ENCODE results near the gene SSTR3.
"Not testable (repeated sequence)": the region's sequence is repeated elsewhere in the genome, so short reads cannot be mapped to it uniquely, and the experiment has no call there.

Gene SSTR3

DNA sequence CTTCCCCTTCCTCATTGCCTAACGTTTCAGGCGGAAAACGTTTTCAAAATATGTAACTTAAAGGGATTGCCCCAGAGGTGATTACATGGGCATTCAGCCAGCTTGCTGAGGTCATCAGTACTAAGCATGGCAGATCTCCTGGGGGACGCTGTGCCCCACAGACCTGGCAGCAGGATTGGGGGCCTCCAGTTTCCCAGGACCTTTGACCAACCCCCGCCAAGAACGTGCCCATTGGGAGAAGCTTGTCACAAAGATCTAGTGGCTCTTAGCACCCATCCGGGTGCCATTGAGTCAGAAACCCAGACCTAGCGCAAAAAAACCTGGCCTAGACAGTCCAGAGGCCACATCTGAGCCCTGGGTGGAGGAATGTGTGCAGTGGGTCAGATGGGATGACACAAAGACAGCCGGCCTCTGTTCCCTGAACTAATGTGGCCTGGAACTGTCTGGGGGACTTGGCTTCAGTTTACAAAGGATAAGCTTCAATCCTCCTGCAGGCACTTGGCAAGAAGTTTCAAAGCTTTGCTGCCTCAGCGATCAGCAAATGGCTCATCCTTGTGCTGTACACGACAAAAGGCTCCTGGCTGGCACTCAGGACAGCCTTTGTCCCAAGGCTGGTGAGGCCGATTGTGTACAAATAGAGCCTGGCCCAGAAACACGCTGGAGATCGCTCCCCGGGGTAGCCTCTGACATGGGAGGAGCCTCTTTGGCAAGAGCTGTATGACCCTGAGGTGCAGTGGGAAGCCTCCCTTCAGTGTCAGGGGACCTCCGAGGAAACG, 33.7 kb downstream of the SSTR3 start:
- no peak for DNase-seq

DNA sequence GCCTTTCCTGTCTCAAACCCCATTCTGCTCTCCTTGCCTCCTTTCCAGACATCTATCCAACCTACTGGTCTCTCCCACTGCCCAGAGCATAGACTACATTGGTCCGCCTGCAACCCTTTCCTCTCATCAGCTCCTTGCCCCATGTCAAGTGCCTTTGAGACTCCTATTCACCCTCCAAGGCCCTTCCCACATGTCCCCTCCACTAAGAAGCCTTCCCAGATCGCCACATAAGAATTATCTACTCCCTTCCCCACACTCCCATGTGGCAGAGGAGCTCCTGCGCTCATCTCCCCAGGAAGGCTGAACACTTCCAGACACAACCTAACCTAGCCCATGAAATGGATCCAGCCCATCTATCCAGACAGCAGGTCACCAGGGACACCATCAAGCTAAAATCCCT, 34.5 kb downstream of the SSTR3 start:
- no peak for DNase-seq

DNA sequence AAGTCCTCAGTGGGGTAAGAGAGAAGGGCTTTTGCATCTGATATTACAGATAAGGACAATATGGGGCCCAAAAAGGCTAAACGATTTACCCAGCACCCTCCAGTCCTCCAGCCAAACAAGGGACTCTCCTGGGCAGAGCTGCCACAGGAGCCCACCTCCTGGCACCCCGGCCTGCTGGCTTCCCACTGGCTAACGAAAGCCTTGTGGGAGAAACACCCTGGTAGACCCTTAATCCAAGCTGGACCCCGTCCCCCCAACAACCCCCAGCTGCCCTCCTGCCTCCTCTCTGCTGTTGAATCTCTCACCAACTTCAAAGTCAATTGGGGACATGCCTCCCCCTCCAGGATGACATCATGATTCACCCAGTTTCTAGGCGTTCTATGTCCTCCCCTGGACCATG, 35.1 kb downstream of the SSTR3 start:
- no peak for DNase-seq

DNA sequence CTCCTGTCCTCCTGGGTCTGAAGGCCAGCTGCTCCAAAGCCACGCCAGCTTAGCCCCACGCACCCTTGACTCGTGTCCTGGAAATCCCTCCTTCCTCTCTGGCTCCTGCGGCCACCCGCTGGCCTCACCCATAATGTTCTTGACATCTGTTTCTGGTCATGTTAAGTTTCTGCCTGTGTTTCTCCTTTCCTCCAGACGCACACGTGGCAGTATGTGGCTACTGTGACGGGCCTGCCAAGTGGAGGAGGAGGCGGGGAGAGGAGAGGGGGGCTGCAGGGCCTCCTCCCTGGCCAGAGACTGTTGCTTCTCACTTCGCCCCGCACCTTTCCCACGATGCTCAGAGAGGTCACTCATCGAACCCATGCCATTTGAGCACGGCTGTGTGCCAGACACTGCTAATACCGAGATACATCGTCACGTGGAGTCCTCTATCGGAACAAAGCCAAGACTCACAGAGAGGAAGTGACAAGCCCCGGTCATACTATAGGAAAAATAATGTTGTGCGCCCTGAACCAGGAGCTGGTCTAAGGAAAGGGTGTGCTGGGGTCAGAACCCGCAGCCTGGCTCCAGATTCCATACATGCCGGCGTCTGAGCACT, 35.7 kb downstream of the SSTR3 start:
- peak; percentile 72 for DNase-seq

DNA sequence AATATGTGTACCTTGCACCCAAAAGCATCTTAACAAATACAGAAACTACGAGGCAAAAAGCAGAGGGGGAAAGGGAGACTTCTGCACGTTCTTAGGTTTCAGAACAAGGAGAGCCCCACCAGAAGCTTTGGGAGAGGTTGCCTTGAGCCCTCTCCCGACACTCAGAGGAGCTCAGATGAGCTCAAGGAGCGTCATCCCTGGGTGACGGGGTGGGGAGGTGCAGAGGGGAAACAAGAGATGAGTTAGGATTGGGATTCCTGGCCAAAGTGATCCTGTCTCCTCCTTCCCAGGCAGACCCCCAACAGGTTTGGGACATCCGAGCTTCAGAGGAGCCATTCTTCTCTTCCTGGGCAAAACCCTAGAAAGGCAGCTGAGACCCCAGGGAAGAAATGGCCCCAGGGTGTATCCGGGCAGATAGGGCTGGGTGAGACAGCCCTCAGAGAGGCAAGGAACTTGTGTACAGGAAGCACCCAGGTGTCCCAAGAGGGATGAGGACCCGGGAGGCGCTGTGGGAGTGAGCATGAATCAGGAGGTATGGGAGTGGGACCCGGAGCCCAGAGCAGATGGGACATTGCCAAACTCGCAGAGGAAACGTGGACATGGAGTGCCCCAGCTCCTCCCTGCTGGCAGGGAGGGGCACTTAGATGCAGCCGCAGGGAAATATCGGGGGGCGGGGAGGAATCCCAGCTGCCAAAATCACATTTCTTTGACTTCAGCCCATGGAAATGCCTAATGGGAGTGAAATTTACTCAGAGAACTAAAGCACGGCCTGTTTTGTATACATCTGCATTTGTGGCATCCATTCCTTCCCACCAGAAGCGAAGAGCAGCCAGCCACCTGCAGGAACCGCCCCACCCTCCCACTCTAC, 36.6 kb downstream of the SSTR3 start:
- DNase-seq = no peak

DNA sequence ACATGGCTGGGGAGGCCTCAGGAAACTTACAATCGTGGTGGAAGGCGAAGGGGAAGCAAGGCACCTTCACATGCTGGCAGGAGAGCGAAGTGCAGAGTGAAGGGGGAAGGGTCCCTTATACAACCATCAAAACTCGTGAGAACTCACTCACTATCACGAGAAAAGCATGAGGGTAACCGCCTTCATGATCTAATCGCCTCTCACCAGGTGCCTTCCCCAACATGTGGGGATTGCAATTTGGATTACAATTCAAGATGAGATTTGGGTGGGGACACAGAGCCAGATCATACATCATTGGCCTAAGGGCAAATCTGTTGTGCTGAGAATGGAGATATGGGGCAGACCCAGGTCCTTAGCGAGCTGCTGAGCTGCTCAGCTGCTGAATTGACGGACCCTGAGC, 37.3 kb downstream of the SSTR3 start:
- no peak for DNase-seq

DNA sequence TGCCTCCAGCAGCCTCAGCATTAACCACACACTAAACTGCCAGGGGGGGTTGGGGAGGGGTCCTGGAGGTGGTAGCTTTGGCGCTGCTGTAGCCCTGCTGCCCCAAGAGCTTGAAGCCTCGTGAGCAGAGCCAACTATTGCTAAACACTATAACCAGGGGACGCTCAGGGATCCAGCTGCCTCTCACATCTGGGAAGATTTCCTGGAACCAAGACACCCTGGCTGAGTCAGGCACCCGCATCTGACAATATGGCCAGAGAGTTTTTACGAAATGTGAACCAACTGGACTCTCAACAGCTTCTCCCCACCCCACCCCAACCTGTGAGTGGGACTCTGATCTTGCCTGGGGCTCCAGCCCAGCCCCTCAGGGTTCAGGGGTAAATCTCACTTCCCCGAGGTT, 38.6 kb downstream of the SSTR3 start:
- no peak for DNase-seq

- DNase-seq = no peak
These were observed 39.7 kb downstream of the SSTR3 start for GRCh38 chr22:37172266-37173245.

GRCh38 chr22:37171662-37172061, 40.6 kb downstream of the SSTR3 start:
- no peak for DNase-seq

- not testable (repeated sequence) for DNase-seq
These were observed 41.4 kb downstream of the SSTR3 start for GRCh38 chr22:37170689-37171405.

DNA sequence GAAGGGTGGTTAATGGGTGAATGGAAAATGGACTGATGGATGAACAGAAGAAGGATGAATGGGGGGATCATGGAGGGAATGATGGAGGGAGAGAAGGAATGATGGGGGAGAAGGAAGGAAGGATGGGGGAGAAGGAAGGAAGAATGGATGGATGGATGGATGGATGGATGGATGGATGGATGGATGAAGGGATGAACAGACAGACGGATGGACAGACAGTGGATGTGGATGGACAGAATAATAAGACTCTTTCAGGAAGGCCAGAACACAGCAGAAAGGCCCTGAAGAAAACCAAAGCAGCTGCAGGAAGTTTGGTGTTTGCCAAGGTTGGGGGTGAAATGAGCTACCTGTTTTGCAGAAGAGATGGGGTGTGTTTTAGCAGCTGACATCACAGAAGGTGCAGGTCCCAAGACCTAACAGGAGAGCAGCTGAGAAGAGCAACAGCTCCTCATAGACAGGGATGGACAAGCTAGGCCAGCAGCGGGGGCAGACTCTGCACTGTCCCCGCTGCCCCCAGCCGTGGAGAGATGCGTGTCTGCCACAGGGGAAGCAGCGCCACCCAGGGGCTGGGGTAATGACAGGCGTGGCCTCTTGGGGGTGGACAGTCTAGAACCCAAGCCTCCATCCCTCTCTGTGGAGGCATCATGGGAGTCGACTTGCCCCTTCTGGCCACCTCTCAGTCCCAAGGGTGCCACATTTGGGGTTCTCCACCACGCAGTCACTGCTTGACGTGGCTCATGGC, 42.2 kb downstream of the SSTR3 start:
- no peak for DNase-seq

GRCh38 chr22:37169406-37169805, 42.9 kb downstream of the SSTR3 start:
- no peak for DNase-seq

GRCh38 chr22:37167981-37168647, 44.2 kb downstream of the SSTR3 start:
- no peak for DNase-seq

- no peak for DNase-seq
These were observed 44.9 kb downstream of the SSTR3 start for GRCh38 chr22:37167176-37167980.

DNA sequence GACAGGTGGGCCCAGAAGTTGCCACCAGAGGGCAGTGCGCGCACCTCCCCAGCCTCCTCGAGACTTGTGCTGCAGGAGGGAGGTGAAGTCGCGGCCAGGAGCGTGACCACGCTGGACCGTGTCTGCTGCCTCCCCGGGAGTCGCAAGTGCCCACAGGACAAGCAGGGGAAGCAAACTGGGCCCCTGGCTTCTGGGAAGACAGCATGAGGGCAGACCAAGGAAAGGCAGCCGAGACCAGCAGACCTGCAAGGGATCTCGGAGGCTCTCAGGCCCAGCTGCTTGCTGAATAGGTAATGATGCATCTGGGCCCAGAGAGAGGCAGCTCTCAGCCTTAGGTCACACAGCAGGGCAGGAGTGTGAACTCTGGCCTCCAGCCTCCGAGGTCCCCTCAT, 45.6 kb downstream of the SSTR3 start:
- DNase-seq = peak; percentile 66

- no peak for DNase-seq
These were observed 46.2 kb downstream of the SSTR3 start for GRCh38 chr22:37165940-37166674.

GRCh38 chr22:37165066-37165465, 47.2 kb downstream of the SSTR3 start:
- no peak for DNase-seq

DNA sequence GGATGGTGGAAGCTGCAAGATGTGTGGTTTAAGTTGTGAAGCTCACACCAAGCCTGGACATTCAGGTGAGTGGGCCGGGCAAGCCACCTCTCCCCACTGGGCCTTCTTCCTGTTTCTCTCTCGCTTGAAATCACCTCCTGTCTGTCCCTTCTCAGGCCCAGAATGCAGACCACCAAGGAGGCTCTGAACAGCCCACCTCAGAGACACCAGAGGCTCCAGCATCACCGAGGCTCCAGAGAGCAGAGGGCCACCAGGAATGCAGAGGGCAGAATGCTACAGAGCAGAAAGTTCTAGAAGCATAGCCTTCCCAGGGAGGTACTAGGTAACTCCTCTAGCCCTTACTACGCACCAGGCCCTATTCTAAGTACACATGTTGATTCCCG, 47.8 kb downstream of the SSTR3 start:
- no peak for DNase-seq

All from GDM1 (cell line).